ENCODE results near the gene DDAH1.

Gene DDAH1

DNA sequence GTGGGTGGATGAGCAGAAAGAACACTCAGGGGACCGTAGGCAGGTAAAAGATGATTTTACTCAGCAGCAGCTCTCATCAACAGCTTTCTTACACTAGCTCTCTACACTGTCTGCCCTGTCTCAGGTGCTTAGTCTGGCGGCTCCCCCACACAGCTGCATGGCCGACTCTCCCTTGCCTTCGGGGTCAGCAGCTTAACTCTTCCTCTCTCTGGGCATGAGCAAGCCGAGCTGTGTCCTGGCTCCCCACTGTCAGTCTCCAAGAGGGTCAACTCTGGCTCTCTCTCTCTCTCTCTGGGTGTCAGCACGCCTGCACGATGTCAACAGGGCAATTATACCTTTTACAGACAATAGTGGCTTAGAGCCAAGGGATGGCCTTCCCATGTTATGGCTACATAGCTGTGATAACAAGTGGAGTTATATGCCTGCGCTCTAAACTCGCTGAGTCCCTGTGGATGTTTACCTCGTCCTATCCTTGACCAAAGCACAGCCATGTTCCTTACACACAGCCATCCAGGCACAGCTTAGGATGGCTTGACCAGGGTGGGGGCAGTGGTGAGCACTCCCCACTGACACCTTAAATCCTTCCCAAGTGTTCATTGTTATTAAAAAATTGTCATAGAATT lies 185.4 kb downstream of the DDAH1 start:
- TF ChIP-seq PAX5 (IDR thresholded peaks at IDR 0.05; ENCODE audit: insufficient read depth, low read length, severe bottlenecking): no peak
- TF ChIP-seq SPI1 (IDR thresholded peaks at IDR 0.05; ENCODE audit: low read depth, low read length): no peak
- no peak for DNase-seq (ENCODE audit: insufficient read length, low spot score)

GRCh38 chr1:85278853-85279314 lies 186.1 kb downstream of the DDAH1 start:
- TF ChIP-seq SPI1 (IDR thresholded peaks at IDR 0.05; ENCODE audit: low read depth, low read length) (no peak; the same call in 1 of the 2 replicates), POLR2A (IDR thresholded peaks at IDR 0.05; ENCODE audit: low read depth, low read length) (no peak), TAF1 (IDR thresholded peaks at IDR 0.05; ENCODE audit: low read depth, low read length) (no peak), POU2F2 (IDR thresholded peaks at IDR 0.05; ENCODE audit: low read depth, low read length) (no peak), POLR2AphosphoS5 (IDR thresholded peaks at IDR 0.05; ENCODE audit: low read depth, low read length) (no peak), PAX5 (IDR thresholded peaks at IDR 0.05; ENCODE audit: insufficient read depth, low read length, severe bottlenecking) (no peak)
- DNase-seq (ENCODE audit: insufficient read length, low spot score) (no peak), FAIRE-seq (peak; percentile 60)

More for the DNA sequence above, 185.4 kb downstream of the DDAH1 start:
- no peak for FAIRE-seq

GRCh38 chr1:85277802-85278201 lies 187.2 kb downstream of the DDAH1 start:
- TF ChIP-seq POU2F2 (IDR thresholded peaks at IDR 0.05; ENCODE audit: low read depth, low read length) (no peak), PAX5 (IDR thresholded peaks at IDR 0.05; ENCODE audit: insufficient read depth, low read length, severe bottlenecking) (no peak), TAF1 (IDR thresholded peaks at IDR 0.05; ENCODE audit: low read depth, low read length) (no peak), SPI1 (IDR thresholded peaks at IDR 0.05; ENCODE audit: low read depth, low read length) (no peak), POLR2A (IDR thresholded peaks at IDR 0.05; ENCODE audit: low read depth, low read length) (no peak), POLR2AphosphoS5 (IDR thresholded peaks at IDR 0.05; ENCODE audit: low read depth, low read length) (no peak)
- FAIRE-seq (no peak), DNase-seq (ENCODE audit: insufficient read length, low spot score) (no peak)

DNA sequence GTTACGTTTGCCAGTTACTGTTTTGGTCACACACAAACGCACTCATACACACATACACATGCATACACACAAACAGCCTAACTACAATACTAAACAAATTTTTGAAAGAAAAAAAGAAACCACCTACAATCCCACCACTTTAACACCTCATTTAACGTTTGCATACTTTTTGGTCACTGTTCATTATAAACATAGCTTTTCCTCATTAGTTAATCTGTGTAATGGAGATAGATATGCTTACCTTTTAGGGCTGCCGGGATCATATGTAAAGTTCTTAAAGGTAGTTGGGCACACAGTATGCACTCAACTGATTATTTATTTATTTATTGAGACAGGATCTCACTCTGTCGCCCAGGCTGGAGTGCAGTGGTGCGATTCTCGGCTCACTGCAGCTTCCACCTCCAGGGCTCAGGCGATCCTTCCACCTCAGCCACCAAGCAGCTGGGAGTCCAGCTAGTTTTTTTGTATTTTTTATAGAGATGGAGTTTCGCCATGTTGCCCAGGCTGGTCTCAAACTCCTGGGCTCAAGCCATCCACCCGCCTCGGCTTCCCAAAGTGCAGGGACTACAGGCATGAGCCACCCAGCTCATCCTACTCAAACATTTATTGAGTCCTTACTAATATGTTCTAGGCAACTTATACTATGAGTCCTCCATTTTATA lies 187.8 kb downstream of the DDAH1 start:
- TF ChIP-seq PAX5 (IDR thresholded peaks at IDR 0.05; ENCODE audit: insufficient read depth, low read length, severe bottlenecking) (no peak), POLR2AphosphoS5 (IDR thresholded peaks at IDR 0.05; ENCODE audit: low read depth, low read length) (no peak), SPI1 (IDR thresholded peaks at IDR 0.05; ENCODE audit: low read depth, low read length) (no peak)
- no peak for DNase-seq (ENCODE audit: insufficient read length, low spot score)
- no peak for FAIRE-seq

GRCh38 chr1:85276215-85276977 lies 188.6 kb downstream of the DDAH1 start, which contains the start of gene BCL10:
BCL10 (minus strand) TSS chr1:85276632; CDS start chr1:85276352, 280 bp downstream.
- peak; percentile 97 for FAIRE-seq
- DNase-seq (ENCODE audit: insufficient read length, low spot score): peak; percentile 87
- TF ChIP-seq POLR2A (IDR thresholded peaks at IDR 0.05; ENCODE audit: low read depth, low read length): peak; percentile 82; the same call in 1 of the 2 replicates
- TF ChIP-seq PAX5 (IDR thresholded peaks at IDR 0.05; ENCODE audit: insufficient read depth, low read length, severe bottlenecking): no peak
- peak; percentile 9; the same call in 1 of the 2 replicates for TF ChIP-seq TAF1 (IDR thresholded peaks at IDR 0.05; ENCODE audit: low read depth, low read length)
- TF ChIP-seq POLR2AphosphoS5 (IDR thresholded peaks at IDR 0.05; ENCODE audit: low read depth, low read length): peak; percentile 69; the same call in 1 of the 2 replicates
- no peak for TF ChIP-seq POU2F2 (IDR thresholded peaks at IDR 0.05; ENCODE audit: low read depth, low read length)

- FAIRE-seq: no peak
- TF ChIP-seq SPI1 (IDR thresholded peaks at IDR 0.05; ENCODE audit: low read depth, low read length): peak; percentile 46; the same call in 1 of the 2 replicates
- peak; percentile 77 for TF ChIP-seq POLR2A (IDR thresholded peaks at IDR 0.05; ENCODE audit: low read depth, low read length)
- peak; percentile 91; the same call in 1 of the 2 replicates for TF ChIP-seq POU2F2 (IDR thresholded peaks at IDR 0.05; ENCODE audit: low read depth, low read length)
- TF ChIP-seq POLR2AphosphoS5 (IDR thresholded peaks at IDR 0.05; ENCODE audit: low read depth, low read length): peak; percentile 70
- no peak for TF ChIP-seq PAX5 (IDR thresholded peaks at IDR 0.05; ENCODE audit: insufficient read depth, low read length, severe bottlenecking)
- TF ChIP-seq TAF1 (IDR thresholded peaks at IDR 0.05; ENCODE audit: low read depth, low read length): peak; percentile 28; the same call in 1 of the 2 replicates
- no peak for DNase-seq (ENCODE audit: insufficient read length, low spot score)
Measured at GRCh38 chr1:85275701-85276214, 189.2 kb downstream of the DDAH1 start.

- TF ChIP-seq TAF1 (IDR thresholded peaks at IDR 0.05; ENCODE audit: low read depth, low read length): no peak
- TF ChIP-seq POLR2AphosphoS5 (IDR thresholded peaks at IDR 0.05; ENCODE audit: low read depth, low read length): no peak
- TF ChIP-seq SPI1 (IDR thresholded peaks at IDR 0.05; ENCODE audit: low read depth, low read length): peak; percentile 88
- no peak for TF ChIP-seq PAX5 (IDR thresholded peaks at IDR 0.05; ENCODE audit: insufficient read depth, low read length, severe bottlenecking)
- DNase-seq (ENCODE audit: insufficient read length, low spot score) (no peak), FAIRE-seq (no peak)
Measured at GRCh38 chr1:85274969-85275453, 189.9 kb downstream of the DDAH1 start.

GRCh38 chr1:85273397-85273796 lies 191.6 kb downstream of the DDAH1 start:
- FAIRE-seq: no peak
- no peak for TF ChIP-seq POLR2A (IDR thresholded peaks at IDR 0.05; ENCODE audit: low read depth, low read length)
- no peak for TF ChIP-seq TAF1 (IDR thresholded peaks at IDR 0.05; ENCODE audit: low read depth, low read length)
- no peak for TF ChIP-seq POLR2AphosphoS5 (IDR thresholded peaks at IDR 0.05; ENCODE audit: low read depth, low read length)
- TF ChIP-seq SPI1 (IDR thresholded peaks at IDR 0.05; ENCODE audit: low read depth, low read length): no peak
- no peak for TF ChIP-seq POU2F2 (IDR thresholded peaks at IDR 0.05; ENCODE audit: low read depth, low read length)
- TF ChIP-seq PAX5 (IDR thresholded peaks at IDR 0.05; ENCODE audit: insufficient read depth, low read length, severe bottlenecking): no peak
- no peak for DNase-seq (ENCODE audit: insufficient read length, low spot score)

All from GM12891 (cell line).